ENCODE measurements around the gene PEPD. TPM values are rescaled to one million over a fixed set of nuclear protein-coding genes. Genes with fewer than 3 reads are reported as not detected.

Gene PEPD
- total and polyA plus RNA-seq, 2 donors (not counting 3 experiments of a cell fraction or from before 2014, with no cell fraction given) = 73.7 to 126 TPM

DNA sequence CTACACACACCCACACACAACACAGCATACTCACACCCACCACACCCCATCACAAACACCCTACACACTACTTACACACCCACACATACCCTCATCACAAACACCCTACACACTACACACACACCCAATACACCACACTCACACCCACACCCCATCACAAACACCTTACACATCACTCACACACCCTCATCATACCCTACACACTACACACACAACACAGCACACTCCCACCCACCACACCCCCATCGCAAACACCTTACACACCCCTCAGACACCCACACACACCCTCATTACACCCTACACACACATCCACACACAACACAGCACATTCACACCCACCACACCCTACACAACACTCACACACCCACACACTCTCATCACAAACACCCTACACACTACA lies 15.8 kb downstream of the PEPD start:
- no peak overlapping the region for H3K27ac ChIP-seq (ENCODE audit: insufficient read depth, low read depth, low read length)
- no peaks in the 10 kb centered on the region for H3K9me1 ChIP-seq (replicated peaks; ENCODE audit: control insufficient read depth, extremely low read depth, insufficient read depth, low read length)
- no peaks in the 10 kb centered on the region for H3K79me2 ChIP-seq (ENCODE audit: control insufficient read depth, insufficient read depth, low read length)
- DNase-seq (ENCODE audit: low read depth, low spot score) = no peak
- H3K36me3 ChIP-seq (ENCODE audit: control insufficient read depth in 2 of 2, extremely low read depth in 1 of 2, insufficient read depth in 2 of 2, low read length in 2 of 2) = no peaks in the 10 kb centered on the region
- H3K4me3 ChIP-seq (replicated peaks in 1 of 3; ENCODE audit: insufficient read depth in 1 of 3, low read depth in 1 of 3, low read length in 3 of 3) = no peak overlapping the region
- H3K9me3 ChIP-seq (replicated peaks; ENCODE audit: control insufficient read depth, insufficient read depth, low read length) = no peaks in the 10 kb centered on the region
- BruUV-seq (replicated peaks) = no TSS peak
- CTCF ChIA-PET = interaction anchor here (1.5 kb wide), 1 partner anchor 90 kb away, joined by 4 read pairs; no protein-coding TSS in a partner anchor
- intact Hi-C loops (cut with micrococcal nuclease) (no loop called here), dilution Hi-C loops (cut with MboI; ENCODE audit: extremely low pct_ligation_motif_present, low sequenced_read_pairs) (no loop called here)
- no peak overlapping the region for H2AFZ ChIP-seq (ENCODE audit: low read depth, low read length)
- H3K9ac ChIP-seq (replicated peaks; ENCODE audit: extremely low read depth, insufficient read depth, low read length) = no peak overlapping the region
- POLR2A ChIA-PET = no interaction called here
- no peaks in the 10 kb centered on the region for H4K20me1 ChIP-seq (replicated peaks; ENCODE audit: control insufficient read depth, extremely low read depth, insufficient read depth, low read length)
- peaks cover 10% of the 10 kb centered on the region for H3K4me1 ChIP-seq (ENCODE audit: control insufficient read depth, extremely low read depth, insufficient read depth, low read length)
- FAIRE-seq = no peak
- no peaks in the 10 kb centered on the region for H3K27me3 ChIP-seq (ENCODE audit: control insufficient read depth in 2 of 2, insufficient read depth in 2 of 2, low read length in 2 of 2)
- TF ChIP-seq GATA2 (IDR thresholded peaks at IDR 0.05; ENCODE audit: insufficient read depth, insufficient read length, low read depth, low read length) (no peak), EZH2 (IDR thresholded peaks at IDR 0.05; ENCODE audit: borderline replicate concordance, low read depth, low read length, severe bottlenecking) (no peak), POLR2A (IDR thresholded peaks at IDR 0.05; ENCODE audit: low read depth, low read length) (no peak), FOS (IDR thresholded peaks at IDR 0.05; ENCODE audit: borderline replicate concordance, insufficient read depth, low read length) (no peak), JUN (IDR thresholded peaks at IDR 0.05; ENCODE audit: borderline replicate concordance, insufficient read depth, insufficient read length, low read depth) (no peak), MAX (IDR thresholded peaks at IDR 0.05; ENCODE audit: insufficient read depth, insufficient read length) (no peak), MYC (IDR thresholded peaks at IDR 0.05; ENCODE audit: low read depth, low read length) (no peak), POLR2AphosphoS5 (IDR thresholded peaks at IDR 0.05; ENCODE audit: insufficient read depth, low read depth, low read length) (no peak)
- TF ChIP-seq, protein P1, sequence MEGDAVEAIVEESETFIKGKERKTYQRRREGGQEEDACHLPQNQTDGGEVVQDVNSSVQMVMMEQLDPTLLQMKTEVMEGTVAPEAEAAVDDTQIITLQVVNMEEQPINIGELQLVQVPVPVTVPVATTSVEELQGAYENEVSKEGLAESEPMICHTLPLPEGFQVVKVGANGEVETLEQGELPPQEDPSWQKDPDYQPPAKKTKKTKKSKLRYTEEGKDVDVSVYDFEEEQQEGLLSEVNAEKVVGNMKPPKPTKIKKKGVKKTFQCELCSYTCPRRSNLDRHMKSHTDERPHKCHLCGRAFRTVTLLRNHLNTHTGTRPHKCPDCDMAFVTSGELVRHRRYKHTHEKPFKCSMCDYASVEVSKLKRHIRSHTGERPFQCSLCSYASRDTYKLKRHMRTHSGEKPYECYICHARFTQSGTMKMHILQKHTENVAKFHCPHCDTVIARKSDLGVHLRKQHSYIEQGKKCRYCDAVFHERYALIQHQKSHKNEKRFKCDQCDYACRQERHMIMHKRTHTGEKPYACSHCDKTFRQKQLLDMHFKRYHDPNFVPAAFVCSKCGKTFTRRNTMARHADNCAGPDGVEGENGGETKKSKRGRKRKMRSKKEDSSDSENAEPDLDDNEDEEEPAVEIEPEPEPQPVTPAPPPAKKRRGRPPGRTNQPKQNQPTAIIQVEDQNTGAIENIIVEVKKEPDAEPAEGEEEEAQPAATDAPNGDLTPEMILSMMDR (IDR thresholded peaks at IDR 0.05; ENCODE audit: extremely low read depth in 1 of 2, insufficient read depth in 1 of 2, low read depth in 1 of 2, low read length in 2 of 2) = no peak
- H3K4me2 ChIP-seq (ENCODE audit: insufficient read depth, low read length) = no peak overlapping the region
